Measurements from ENCODE around the gene ELOVL5. TPM values are rescaled to one million over a fixed set of nuclear protein-coding genes. Genes with fewer than 3 reads are reported as not detected.

ELOVL5 gene
- total RNA-seq, 1 donor from 2014 or later, result 72.4 TPM

GRCh38 chr6:53240761-53241160 is 108.0 kb downstream of the ELOVL5 start:
- Histone ChIP-seq H3K4me1 (peaks cover 11% of the 10 kb centered on the region), H3K4me3 (no peak overlapping the region), H3K36me3 (no peaks in the 10 kb centered on the region), H3K9me3 (no peaks in the 10 kb centered on the region), H3K27me3 (ENCODE audit: low read depth) (no peaks in the 10 kb centered on the region), H3K27ac (no peak overlapping the region)
- peak; percentile 47 to 51 for ATAC-seq
- intact Hi-C loops (cut with DNase I), result no loop called here
- no peak for TF ChIP-seq CTCF (IDR thresholded peaks at IDR 0.05)
- no peak for DNase-seq

GRCh38 chr6:53240139-53240538 is 108.6 kb downstream of the ELOVL5 start:
- no peak for TF ChIP-seq CTCF (IDR thresholded peaks at IDR 0.05)
- ATAC-seq, result no peak
- no peak overlapping the region for H3K4me3 ChIP-seq
- no peaks in the 10 kb centered on the region for H3K9me3 ChIP-seq
- H3K27ac ChIP-seq, result no peak overlapping the region
- H3K4me1 ChIP-seq, result peaks cover 11% of the 10 kb centered on the region
- intact Hi-C loops (cut with DNase I), result no loop called here
- H3K27me3 ChIP-seq (ENCODE audit: low read depth), result no peaks in the 10 kb centered on the region
- DNase-seq, result no peak
- no peaks in the 10 kb centered on the region for H3K36me3 ChIP-seq

- ATAC-seq (no peak), DNase-seq (no peak)
- Histone ChIP-seq H3K4me3 (no peak overlapping the region), H3K27me3 (ENCODE audit: low read depth) (no peaks in the 10 kb centered on the region), H3K27ac (no peak overlapping the region), H3K9me3 (no peaks in the 10 kb centered on the region), H3K4me1 (peaks cover 11% of the 10 kb centered on the region), H3K36me3 (no peaks in the 10 kb centered on the region)
- intact Hi-C loops (cut with DNase I), result no loop called here
- no peak for TF ChIP-seq CTCF (IDR thresholded peaks at IDR 0.05)
Observed at GRCh38 chr6:53239526-53239925, 109.2 kb downstream of the ELOVL5 start.

- Histone ChIP-seq H3K4me3 (no peak overlapping the region), H3K27ac (no peak overlapping the region), H3K27me3 (ENCODE audit: low read depth) (no peaks in the 10 kb centered on the region), H3K4me1 (peaks cover 11% of the 10 kb centered on the region), H3K9me3 (no peaks in the 10 kb centered on the region), H3K36me3 (no peaks in the 10 kb centered on the region)
- DNase-seq (no peak), ATAC-seq (no peak)
- intact Hi-C loops (cut with DNase I), result no loop called here
- TF ChIP-seq CTCF (IDR thresholded peaks at IDR 0.05), result no peak
Observed at GRCh38 chr6:53238311-53238710, 110.4 kb downstream of the ELOVL5 start.

GRCh38 chr6:53236241-53236640 is 112.5 kb downstream of the ELOVL5 start:
- H3K36me3 ChIP-seq, result no peaks in the 10 kb centered on the region
- intact Hi-C loops (cut with DNase I), result no loop called here
- ATAC-seq (no peak), DNase-seq (no peak)
- no peak overlapping the region for H3K4me3 ChIP-seq
- TF ChIP-seq CTCF (IDR thresholded peaks at IDR 0.05), result no peak
- no peaks in the 10 kb centered on the region for H3K9me3 ChIP-seq
- H3K27ac ChIP-seq, result no peak overlapping the region
- no peaks in the 10 kb centered on the region for H3K27me3 ChIP-seq (ENCODE audit: low read depth)
- peaks cover 8% of the 10 kb centered on the region for H3K4me1 ChIP-seq

- no peaks in the 10 kb centered on the region for H3K27me3 ChIP-seq (ENCODE audit: low read depth)
- no peak overlapping the region for H3K27ac ChIP-seq
- DNase-seq (no peak), ATAC-seq (no peak)
- no peak for TF ChIP-seq CTCF (IDR thresholded peaks at IDR 0.05)
- intact Hi-C loops (cut with DNase I), result no loop called here
- no peak overlapping the region for H3K4me3 ChIP-seq
- H3K36me3 ChIP-seq, result no peaks in the 10 kb centered on the region
- H3K9me3 ChIP-seq, result no peaks in the 10 kb centered on the region
- H3K4me1 ChIP-seq, result peaks cover under 1% of the 10 kb centered on the region
Observed at GRCh38 chr6:53235508-53235907, 113.2 kb downstream of the ELOVL5 start.
